ENCODE results near the gene RAB43. TPM values are rescaled to one million over a fixed set of nuclear protein-coding genes. Genes with fewer than 3 reads are reported as not detected.
"Not testable (repeated sequence)": the region's sequence is repeated elsewhere in the genome, so short reads cannot be mapped to it uniquely, and the experiment has no call there.

RAB43 gene
- polyA plus RNA-seq, 10 donors = 0.78 to 3.6 (median 3.1) TPM

DNA sequence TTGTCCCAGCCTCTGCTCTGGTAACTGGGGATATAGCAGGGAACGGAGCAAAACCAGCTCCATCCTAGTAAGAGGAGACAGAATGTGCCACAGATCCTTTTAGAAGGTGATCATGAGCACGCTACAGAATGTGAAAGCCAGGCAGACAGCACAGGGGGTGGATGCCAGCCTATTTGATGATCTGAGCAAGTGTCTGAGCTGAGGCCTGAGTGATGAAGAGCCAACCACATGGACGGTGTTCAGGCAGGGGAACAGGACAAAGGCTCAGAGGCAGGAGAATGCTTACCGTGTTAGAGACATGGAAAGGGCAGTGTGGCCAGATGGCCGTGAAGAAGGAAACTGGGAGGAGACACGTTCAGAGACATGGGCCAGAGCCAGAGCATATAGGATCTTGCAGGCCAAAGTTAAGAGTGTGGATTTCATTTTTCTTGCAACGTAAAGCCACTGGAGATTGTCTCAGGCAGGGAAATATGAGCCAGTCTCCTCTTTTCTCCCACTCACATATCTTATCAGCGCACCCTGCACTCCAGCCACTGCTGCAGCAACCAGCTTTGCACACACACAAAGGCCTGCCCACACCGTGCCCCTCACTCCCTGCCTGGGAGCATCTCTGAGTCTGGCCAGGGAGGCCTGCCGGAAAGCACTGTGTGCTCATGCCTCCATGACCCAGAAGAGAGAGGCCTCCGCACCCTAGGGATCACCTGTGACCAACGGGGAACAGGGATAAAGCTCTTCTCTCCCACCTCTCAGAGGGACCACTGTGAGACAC is 20.1 kb downstream of the RAB43 start:
- DNase-seq = no peak

DNA sequence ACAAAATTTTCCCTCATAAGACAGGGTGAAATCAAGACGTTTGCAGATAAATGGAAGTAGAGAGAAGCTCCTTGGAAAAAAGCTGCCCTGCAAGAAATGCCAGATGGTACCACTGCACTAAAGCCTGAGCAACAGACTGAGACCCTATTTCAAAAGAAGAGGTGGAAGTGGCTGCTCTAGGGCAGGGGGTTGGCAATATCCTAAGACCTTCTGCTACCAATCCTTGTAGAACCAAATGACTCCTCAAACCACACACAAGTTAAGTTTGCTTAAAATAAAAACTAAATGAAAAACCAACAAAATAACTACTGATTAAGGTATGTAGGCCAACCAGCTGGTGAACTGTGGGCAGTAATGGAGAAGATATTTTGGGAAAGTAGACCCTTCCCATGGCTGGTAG is 21.3 kb downstream of the RAB43 start:
- no peak for DNase-seq

DNA sequence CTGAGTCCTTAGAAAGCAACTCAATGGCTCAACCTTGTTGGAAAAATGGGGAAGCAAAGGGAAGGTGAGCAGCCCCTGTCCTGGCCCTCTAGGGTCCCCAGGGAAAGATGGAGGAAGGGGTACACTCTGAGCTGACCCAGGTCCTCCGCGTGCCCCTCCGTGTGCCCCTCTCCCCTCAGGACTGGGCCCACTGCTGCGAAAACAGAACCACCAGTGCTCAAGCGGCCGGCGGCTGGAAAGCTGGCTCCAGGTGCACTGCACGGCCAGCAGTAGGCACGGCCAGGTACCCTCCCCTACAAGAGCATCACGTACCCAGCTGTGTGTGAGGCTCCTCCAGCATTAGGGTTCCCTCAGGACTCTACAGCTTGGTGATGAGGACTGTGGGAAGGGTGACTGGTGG is 26.3 kb downstream of the RAB43 start:
- DNase-seq = no peak

DNA sequence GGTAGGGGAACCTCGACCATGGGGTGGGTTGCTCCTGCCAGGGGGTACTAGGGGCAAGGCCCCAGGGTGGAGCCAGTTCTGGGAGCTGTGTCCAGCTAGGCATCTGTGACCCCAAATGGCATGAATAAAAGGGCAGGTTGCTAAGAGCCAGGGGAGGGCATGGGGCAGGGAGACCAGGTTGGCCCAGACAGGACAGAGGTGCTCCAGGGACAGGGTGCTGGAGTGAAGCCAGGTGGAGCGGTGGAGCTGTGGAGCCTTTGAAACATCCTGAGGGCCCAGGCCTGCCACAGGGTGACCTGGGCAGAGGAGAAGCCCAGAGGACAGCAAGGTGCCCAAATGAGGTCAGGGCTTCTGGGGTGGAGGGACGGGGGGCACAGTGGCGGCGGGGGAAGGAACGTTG is 33.3 kb downstream of the RAB43 start:
- not testable (repeated sequence) for DNase-seq

DNA sequence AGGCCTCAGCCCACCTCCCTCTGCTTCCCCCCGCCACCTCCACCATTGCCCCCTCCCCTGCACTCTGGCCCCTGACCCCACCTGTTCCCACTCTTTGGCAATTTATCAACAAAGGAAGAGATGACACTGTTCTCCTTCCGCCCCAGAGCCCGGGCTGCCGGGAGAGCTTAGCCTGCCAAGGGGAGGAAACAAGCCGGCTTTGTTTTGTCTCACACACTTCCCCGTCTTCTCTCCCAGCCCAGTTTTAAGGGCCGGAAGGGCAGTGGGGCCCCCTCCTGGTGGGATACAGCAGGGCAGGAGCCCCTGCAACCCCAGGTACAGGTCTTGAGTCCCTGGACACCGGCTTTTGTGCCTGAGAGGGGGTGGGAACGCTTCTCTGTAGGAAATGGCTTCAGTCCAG is 33.7 kb downstream of the RAB43 start:
- DNase-seq = peak in 2 of 3 donors; percentile 58 to 66

DNA sequence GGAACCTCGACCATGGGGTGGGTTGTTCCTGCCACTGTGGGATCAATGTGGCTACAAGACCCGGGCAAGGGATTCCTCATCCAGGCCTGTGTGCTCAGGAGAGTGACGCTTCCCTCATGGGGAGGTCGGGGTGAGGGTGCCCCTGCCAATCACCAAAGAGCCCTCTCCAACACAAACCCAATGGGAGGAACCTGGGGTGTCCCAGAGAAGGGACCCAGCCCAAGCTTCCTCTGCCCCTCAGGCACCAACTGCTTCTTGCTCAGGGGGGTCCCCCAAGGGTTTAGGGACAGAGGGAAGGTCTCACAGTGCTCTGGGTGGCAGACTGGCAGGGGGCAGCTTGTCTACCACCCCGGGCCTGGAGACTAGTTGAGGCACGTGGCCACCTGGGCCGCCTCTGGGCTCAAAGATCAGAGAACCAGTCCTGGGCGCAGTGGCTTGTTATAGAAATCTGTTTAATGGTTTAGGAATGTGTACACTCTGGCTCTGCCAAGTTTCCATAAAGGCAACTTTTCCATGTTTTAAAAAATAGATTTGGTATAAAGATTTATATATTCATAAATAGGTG is 34.4 kb downstream of the RAB43 start:
- peak; percentile 17 to 84 (median 62) for DNase-seq

DNA sequence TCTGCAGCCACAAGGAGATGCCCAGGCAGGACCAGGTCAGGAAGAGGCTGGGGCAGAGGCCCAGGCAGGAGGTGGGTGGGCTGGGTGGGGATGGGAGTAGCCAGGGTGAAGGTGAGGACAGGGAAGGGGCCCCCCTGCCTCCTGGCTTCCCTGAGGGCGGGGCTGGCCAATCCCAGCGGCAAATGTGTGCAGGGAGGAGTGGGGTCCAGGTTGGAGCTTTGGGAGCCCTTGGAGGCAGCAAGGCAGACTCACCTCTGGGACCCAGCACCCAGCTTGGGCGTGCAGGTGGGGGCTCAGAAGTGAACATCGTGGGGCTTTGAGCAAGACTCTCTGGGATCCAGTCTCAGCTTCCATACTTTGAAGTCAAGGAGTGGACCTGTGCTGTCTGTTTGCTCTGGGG is 35.8 kb downstream of the RAB43 start:
- no peak for DNase-seq

DNA sequence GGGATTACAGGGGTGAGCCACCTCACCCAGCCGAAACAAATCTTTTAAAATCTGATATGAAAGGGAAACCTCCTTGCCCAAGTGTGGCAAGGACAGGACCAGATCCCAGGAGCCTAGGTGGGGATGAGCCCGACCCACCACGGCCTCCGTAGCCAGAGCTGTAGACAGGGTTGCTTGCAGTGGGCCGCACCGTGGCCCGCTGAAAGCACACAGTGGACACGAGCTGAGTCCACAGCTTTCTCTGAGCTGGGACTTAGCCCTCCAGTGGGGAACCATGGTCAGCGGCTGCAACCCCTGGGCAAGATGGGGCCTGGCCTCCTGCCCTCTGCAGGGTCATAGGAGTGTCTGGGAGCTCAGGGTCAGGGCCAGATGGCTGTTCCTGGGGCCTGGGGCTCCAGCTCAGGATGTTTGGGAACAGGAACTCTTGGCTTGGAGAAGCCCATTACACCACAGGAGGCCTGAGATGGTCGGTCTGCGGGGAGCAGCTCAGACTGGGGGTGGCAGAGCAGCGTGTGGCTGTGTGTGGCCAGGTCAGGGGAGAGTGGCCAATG is 36.4 kb downstream of the RAB43 start:
- no peak for DNase-seq

DNA sequence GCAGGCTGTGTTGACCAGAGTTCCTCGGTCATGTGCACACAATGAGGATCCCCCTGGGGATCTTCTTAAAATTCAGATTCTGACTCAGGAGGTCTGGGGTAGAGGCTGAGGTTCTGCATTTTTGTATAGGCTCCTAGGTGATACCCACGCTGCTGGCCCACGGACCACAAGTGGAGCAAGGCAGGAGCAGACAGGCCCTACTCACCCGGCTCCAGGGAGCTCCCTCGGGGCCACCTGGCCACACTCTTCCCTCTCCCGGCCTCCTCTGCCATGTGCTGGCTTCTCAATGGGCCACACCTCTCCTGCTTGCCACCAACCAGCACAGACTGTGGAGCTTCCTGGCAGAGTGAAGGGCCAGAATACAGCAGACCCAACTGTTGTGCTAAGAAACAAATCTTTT is 37.1 kb downstream of the RAB43 start:
- no peak for DNase-seq

DNA sequence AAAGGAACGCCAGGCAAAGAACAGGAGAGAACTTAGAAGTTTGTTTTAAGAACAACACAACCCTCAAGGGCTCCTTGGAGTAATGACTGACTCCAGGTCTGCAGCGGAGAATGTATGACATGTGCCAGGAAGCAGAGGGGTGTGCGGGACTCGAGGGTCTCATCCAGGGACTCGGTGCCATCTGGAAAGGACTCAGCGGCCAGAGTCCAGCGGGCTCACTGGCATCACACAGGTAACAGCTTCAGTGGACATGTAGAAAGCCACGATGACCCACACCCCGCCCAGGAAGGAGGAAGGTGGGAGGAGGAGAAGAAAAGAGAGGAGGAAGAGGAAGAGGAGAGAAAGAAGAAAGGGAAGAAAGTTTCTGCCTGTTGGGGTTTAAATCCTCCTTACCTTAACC is 39.6 kb downstream of the RAB43 start:
- no peak for DNase-seq

DNA sequence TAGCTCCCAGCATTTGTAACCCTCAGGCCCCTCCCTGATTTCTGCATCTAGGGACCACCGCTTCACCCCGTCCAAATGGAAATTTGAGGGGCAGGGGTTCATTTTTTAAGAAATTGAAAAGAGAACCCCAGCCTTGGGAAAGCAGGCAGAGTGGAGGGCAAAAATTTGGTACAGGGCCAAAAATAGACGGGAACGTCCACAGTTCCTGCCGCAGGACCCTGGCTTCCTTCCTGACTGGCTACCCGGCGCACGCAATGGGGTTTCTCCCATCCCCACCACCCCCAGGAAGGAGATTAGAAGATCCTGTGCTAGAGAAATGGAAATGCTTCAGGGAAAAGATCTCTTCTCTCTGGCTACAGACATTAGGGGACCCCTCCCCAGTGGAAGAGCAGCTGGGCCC is 40.1 kb downstream of the RAB43 start:
- no peak for DNase-seq

DNA sequence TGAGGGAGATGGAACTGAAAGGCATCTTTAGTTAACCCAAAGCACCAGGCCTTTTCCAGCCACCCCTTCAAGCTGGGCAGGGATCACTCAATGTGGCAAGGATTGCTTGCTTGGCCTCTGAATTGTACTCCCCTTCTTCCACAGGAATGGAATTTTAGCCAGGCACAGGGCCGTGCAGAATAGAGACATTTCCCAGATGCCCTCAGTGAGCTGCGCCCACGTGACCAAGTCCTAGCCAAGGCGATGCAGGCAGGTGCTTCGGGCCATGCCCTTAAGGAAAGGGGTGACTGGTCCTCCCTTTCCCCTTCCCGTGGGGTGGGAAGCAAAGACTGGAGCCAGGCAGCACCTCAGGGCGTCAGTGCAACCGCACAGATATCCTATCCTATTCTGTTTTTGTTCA is 43.1 kb downstream of the RAB43 start:
- DNase-seq = no peak

DNA sequence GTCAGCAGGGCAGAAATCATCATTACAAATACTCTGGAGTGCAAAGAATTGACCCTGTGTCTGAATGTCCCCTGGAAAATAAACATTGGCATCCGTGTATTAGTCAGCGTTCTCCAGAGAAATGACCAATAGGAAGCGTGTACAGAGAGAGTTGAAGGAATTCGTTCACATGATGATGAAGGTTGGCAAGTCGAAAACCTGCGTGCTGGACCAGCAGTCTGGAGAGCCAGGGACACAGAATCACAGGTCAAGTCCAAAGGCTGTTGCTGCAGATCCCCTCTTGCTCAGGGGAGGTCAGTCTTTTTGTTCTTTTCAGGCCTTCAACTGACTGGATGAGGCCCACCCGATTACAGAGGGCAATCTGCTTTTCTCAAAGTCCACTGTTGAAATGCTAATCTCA is 44.4 kb downstream of the RAB43 start:
- DNase-seq = no peak

DNA sequence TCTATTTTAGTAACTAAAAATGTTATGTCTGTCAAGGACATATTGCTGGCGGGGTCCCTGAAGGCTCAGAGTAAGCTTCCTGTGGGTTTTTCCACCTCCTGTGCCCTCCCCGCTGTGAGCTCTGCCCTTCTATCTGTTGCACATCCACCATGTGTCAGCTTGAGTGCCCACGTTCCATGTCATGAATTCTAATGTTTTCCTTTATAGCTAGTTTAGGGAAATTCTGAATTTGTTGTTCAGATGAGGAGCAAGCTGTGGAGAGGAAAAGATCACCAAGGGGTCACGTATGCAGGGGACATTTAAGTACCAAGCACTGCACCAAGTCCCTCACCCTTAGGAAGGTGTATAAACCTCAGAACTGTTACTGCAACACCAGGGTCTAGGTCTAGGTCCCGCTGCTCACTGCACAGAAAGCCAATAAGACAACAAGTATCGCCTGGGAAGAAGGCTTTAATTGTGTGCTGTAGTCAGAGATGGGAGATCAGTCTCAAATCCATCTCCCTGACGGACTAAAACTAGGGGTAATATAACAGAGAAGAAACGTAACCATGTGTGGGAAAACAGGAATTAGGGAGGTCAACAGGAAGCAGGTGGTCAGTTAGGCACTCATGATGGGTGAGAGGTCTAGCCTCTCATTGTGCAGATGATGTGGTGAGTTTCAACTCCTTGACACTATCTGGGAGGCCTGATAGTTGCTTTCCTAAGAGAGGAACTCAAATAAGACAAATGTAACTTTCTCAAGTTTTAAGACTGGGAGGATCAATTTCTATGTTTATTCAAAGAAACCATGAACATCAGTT is 51.3 kb downstream of the RAB43 start:
- DNase-seq = no peak

DNA sequence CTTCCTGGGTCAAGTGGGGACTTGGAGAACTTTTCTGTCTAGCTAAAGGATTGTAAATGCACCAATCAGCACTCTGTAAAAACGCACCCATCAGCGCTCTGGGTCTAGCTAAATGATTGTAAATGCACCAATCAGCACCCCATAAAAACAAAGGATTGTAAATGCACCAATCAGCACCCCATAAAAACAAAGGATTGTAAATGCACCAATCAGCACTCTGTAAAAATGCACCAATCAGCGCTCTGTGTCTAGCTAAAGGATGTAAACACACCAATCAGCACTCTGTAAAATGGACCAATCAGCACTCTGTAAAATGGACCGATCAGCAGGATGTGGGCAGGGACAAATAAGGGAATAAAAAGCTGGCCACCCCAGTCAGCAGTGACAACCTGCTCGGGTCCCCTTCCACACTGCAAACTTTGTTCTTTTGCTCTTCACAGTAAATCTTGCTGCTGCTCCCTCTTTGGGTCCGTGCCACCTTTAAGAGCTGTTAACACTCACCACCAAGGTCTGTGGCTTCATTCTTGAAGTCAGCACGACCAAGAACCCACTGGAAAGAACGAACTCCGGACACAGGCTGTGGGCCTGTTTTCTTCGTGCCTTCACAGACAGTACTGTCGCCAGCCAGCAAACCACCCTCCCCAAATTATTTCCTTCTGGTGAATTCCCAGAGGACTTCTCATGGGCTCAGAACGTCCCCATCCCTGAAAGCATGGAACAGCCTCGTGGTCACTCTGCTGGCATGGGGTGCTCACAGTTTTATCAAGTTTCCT is 52.1 kb downstream of the RAB43 start:
- DNase-seq = not testable (repeated sequence)

DNA sequence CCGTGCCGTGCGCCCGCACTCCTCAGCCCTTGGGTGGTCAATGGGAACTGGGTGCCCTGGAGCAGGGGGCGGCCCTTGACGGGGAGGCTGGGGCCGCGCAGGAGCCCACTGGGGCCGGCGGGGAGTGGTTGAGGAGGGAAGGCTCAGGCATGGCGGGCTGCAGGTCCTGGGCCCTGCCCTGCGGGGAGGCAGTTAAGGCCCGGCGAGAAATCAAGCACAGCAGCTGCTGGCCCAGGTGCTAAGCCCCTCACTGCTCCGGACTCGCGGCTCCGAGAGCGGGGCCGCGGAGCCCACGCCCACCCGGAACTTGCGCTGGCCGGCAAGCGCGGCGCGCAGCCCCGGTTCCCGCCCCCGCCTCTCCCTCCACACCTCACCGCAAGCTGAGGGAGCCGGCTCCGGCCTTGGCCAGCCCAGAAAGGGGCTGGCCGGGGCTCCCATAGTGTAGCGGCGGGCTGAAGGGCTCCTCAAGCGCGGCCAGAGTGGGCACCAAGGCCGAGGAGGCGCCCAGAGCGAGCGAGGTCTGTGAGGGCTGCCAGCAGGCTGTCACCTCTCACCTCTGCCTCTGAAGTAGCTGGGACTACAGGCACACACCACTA is 53.2 kb downstream of the RAB43 start:
- DNase-seq = peak in 2 of 3 donors; percentile 34 to 55

DNA sequence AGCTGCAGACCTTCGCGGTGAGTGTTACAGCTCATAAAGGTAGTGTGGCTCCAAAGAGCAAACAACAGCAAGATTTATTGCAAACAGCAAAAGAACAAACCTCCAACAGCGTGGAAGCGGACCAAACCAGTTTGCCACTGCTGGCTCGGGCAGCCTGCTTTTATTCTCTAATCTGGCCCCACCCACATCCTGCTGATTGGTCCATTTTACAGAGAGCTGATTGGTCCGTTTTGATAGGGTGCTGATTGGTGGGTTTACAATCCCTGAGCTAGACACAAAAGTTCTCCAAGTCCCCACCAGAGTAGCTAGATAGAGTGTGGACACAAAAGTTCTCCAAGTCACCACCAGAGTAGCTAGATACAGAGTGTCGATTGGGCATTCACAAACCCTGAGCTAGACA is 53.9 kb downstream of the RAB43 start:
- DNase-seq = not testable (repeated sequence)

DNA sequence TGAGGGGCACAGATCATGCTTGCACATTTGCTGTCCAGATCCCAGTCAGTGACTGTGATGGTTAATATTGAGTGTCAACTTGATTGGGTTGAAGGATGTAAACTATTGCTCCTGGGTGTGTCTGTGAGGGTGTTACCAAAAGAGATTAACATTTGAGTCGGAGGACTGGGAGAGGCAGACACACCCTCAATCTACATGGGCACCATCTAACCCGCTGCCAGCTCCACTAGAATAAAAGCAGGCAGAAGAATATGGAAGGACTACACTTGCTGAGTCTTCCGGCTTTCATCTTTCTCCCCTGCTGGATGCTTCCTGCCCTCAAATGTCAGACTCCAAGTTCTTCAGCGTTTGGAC is 55.9 kb downstream of the RAB43 start:
- DNase-seq = no peak

DNA sequence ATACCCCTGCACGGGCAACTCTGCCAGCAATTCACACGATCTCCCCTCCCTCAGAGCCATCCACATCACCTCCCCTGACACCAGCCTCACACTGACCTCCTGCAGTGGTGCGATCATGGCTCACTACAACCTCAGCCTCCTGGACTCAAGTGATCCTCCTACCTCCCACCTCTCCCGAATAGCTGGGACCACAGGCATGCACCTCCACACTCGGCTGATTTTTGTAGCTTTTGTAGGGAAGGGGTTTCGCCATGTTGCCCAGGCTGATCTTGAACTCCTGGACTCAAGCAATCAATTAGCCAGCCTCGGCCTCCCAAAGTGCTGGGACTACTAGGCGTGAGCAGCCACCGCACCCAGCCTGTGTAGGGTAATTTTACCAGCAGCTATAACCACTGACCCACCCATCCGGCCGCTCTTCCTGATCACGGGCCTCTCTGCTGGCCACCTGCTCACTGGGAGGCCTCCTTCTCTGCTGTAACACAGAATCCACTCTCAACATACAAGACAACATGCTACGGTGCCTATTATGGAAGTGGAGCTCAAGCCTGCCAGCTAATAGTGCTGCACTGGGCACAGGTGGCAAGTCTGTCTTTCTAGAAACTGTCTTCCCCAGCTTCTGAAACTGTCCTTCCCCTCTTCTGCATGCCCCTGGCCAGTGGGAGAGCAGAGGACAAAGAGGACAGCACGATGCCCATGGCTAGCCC is 56.4 kb downstream of the RAB43 start:
- no peak for DNase-seq

DNA sequence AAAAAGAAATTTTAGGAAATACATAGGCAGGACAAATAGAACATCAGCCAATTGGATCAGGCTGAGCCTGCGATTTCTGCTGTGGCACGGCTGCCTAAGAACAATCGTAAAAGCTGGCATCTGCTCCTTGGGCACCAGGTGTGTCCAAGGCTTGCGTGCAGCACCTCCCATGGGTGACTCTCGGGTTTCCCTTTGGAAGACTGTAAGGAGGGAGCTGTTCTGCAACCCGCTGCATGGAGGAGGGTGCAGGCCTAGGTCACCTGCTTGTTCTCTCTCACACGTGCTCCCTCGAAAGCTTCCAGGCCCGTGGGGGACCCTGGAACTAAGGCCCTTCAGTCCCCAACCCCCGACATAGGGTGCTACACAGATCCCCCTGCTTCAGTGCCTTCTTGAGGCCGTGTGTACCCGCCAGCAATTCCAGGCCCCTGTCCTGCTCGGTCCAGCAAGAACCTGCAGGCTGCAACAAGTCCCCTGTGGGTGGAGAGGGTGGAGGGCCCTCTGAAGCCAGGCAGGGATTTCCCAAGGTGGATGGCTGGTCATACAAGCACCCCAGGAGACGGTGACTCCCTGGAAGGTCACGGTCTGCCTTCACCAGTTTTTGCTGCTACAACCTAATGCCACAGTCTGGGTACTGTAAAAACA is 57.6 kb downstream of the RAB43 start:
- DNase-seq = no peak
